22Rv1 (cell line): ENCODE results near the gene C22orf39.

ENCODE experiments used
- ZFX ChIP-seq: fragments of 450-650 bp; IDR thresholded peaks from 2 replicates; pipeline ENCODE4 v1.6.1; 2017; ENCODE audit warnings: antibody characterized with exemption, borderline replicate concordance
- TF ChIP-seq, protein P1 (sequence below): fragments of 450-650 bp; IDR thresholded peaks from 2 replicates; pipeline ENCODE4 v1.5.1; 2017; ENCODE audit warnings: mild to moderate bottlenecking

DNA sequence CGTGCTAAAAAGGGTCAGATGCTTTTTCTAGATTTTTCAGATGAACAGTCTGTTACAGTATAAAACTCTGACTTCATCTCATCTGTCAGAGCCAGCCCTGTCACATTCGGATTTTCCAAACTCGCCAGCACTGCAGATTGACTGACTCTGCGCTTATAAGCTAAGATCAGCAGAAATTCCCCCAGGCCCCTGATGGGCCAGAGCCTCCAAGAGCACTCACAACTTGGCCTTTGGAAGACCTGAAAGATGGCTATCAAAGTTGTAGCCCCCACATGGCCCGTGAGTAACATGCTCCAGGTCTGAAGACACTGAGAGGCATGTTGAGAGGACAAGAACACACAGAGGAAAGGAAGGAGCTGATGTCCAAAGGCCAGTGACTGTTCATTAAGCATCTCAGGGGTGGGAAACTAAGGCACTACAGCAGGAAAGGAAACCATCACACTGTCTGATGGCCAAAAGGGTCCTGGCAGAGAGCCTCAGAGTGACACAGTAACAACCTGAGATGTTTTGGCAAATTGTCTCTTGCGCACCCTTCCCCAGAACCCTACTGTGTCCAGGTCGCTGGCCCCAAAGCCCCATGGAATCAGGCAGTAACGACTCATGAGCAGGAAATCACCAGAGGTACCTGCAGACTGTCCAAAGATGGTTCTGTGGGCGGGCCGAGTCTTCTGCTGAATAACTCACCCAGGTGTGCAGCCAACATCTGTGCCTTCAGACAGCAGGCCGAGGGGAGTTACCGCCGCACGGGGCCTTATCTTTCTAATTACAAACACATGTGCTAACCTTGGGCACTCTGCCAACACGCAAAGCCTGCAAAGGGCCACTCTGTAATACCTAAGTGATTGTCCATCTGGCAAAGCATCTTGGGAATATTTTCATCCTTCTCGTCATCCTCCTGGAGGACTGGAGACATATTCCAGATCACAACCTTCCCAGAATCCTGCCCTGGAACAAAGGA is 39.6 kb downstream of the C22orf39 start:
- TF ChIP-seq, protein P1, sequence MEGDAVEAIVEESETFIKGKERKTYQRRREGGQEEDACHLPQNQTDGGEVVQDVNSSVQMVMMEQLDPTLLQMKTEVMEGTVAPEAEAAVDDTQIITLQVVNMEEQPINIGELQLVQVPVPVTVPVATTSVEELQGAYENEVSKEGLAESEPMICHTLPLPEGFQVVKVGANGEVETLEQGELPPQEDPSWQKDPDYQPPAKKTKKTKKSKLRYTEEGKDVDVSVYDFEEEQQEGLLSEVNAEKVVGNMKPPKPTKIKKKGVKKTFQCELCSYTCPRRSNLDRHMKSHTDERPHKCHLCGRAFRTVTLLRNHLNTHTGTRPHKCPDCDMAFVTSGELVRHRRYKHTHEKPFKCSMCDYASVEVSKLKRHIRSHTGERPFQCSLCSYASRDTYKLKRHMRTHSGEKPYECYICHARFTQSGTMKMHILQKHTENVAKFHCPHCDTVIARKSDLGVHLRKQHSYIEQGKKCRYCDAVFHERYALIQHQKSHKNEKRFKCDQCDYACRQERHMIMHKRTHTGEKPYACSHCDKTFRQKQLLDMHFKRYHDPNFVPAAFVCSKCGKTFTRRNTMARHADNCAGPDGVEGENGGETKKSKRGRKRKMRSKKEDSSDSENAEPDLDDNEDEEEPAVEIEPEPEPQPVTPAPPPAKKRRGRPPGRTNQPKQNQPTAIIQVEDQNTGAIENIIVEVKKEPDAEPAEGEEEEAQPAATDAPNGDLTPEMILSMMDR: no peak
- TF ChIP-seq ZFX: no peak
